ENCODE results near the gene ANKS1B. TPM values are rescaled to one million over a fixed set of nuclear protein-coding genes. Genes with fewer than 3 reads are reported as not detected.

Gene ANKS1B
- total RNA-seq, 1 experiment from 2014 or later = 9.7 TPM

DNA sequence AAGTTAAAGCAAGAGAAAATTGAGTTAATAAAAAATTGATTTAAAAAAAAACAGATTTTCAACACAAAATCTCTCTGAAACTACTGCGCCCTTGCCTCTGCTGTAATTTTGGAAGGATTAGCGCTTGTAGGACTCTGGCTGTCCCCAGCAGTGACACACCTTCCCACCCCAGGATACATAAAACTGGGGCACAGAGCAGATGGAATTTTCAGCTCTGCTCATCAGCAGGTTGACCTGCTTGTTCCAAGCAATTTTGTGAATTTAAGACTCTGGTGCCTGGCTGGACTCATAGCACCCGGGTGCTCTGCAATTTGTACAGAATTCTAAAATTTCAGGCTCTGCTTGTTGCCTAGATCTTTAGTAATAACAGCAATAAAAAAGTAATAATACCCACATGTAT is 595.0 kb downstream of the ANKS1B start:
- ChIA-PET POLR2A (no interaction called here), CTCF (interaction anchor here (0.6 kb wide), 1 partner anchor 256 kb away, joined by 4 read pairs; no protein-coding TSS in a partner anchor)
- Histone ChIP-seq H3K9me3 (ENCODE audit: control insufficient read depth, insufficient read depth, low read depth, low read length) (no peaks in the 10 kb centered on the region), H3K4me1 (ENCODE audit: control insufficient read depth, insufficient read depth, low read length) (no peaks in the 10 kb centered on the region), H3K36me3 (ENCODE audit: control insufficient read depth, insufficient read depth, low read length) (no peaks in the 10 kb centered on the region), H3K27me3 (ENCODE audit: control insufficient read depth, insufficient read depth, low read length) (no peaks in the 10 kb centered on the region), H3K27ac (ENCODE audit: low read length) (no peak overlapping the region), H3K4me3 (ENCODE audit: low read depth in 2 of 2, low read length in 2 of 2) (no peak overlapping the region)
- BruUV-seq (replicated peaks) = no TSS peak
- intact Hi-C loops (cut with micrococcal nuclease; ENCODE audit: unreplicated experiment) (loop anchor here (5.0 to 10.0 kb wide), 2 partner anchors 345 to 378 kb away; no protein-coding TSS in a partner anchor), in situ Hi-C loops (cut with HindIII; ENCODE audit: low pct_unique_long_range_greater_than_20kb, low sequenced_read_pairs) (no loop called here)
- ATAC-seq (no peak), DNase-seq (ENCODE audit: low read depth, low spot score) (no peak)
- no peak for TF ChIP-seq POLR2AphosphoS5 (IDR thresholded peaks at IDR 0.05; ENCODE audit: low read depth, low read length)
- no peak for TF ChIP-seq SIN3A (IDR thresholded peaks at IDR 0.05; ENCODE audit: borderline replicate concordance, insufficient read depth, low read depth, low read length)
- no peak for TF ChIP-seq TCF7L2 (IDR thresholded peaks at IDR 0.05; ENCODE audit: low read depth, low read length)
- TF ChIP-seq, protein P1, sequence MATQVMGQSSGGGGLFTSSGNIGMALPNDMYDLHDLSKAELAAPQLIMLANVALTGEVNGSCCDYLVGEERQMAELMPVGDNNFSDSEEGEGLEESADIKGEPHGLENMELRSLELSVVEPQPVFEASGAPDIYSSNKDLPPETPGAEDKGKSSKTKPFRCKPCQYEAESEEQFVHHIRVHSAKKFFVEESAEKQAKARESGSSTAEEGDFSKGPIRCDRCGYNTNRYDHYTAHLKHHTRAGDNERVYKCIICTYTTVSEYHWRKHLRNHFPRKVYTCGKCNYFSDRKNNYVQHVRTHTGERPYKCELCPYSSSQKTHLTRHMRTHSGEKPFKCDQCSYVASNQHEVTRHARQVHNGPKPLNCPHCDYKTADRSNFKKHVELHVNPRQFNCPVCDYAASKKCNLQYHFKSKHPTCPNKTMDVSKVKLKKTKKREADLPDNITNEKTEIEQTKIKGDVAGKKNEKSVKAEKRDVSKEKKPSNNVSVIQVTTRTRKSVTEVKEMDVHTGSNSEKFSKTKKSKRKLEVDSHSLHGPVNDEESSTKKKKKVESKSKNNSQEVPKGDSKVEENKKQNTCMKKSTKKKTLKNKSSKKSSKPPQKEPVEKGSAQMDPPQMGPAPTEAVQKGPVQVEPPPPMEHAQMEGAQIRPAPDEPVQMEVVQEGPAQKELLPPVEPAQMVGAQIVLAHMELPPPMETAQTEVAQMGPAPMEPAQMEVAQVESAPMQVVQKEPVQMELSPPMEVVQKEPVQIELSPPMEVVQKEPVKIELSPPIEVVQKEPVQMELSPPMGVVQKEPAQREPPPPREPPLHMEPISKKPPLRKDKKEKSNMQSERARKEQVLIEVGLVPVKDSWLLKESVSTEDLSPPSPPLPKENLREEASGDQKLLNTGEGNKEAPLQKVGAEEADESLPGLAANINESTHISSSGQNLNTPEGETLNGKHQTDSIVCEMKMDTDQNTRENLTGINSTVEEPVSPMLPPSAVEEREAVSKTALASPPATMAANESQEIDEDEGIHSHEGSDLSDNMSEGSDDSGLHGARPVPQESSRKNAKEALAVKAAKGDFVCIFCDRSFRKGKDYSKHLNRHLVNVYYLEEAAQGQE (IDR thresholded peaks at IDR 0.05; ENCODE audit: insufficient read depth in 1 of 2, low read depth in 2 of 2, low read length in 1 of 2) = no peak
- TF ChIP-seq, protein P2, sequence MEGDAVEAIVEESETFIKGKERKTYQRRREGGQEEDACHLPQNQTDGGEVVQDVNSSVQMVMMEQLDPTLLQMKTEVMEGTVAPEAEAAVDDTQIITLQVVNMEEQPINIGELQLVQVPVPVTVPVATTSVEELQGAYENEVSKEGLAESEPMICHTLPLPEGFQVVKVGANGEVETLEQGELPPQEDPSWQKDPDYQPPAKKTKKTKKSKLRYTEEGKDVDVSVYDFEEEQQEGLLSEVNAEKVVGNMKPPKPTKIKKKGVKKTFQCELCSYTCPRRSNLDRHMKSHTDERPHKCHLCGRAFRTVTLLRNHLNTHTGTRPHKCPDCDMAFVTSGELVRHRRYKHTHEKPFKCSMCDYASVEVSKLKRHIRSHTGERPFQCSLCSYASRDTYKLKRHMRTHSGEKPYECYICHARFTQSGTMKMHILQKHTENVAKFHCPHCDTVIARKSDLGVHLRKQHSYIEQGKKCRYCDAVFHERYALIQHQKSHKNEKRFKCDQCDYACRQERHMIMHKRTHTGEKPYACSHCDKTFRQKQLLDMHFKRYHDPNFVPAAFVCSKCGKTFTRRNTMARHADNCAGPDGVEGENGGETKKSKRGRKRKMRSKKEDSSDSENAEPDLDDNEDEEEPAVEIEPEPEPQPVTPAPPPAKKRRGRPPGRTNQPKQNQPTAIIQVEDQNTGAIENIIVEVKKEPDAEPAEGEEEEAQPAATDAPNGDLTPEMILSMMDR (IDR thresholded peaks at IDR 0.05) = no peak

DNA sequence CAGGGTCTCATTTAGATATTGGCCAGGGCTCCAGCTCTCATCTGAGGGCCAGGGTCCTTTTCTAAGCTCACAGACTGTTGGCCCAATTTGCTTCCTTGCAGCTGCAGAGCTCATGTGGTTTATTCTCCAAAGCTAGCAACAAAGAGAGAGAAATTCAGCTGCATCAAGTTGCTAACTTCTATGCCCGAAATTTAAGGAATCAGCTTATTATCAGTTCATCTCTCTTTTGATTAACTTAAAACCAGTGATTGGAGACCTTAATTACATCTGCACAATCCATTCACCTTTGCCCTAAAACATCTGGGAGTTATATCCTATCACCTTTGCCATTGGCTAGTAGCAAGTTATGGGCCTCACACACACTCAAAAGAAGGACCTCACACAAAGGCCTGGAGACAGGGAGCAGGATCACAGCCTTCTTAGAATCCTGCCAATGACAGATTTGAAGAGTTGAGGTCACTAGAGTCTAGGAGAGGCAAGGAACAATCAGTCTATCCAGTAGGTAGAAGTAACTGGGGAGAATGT is 596.0 kb downstream of the ANKS1B start:
- Histone ChIP-seq H3K4me1 (ENCODE audit: control insufficient read depth, insufficient read depth, low read length) (no peaks in the 10 kb centered on the region), H3K27ac (ENCODE audit: low read length) (no peak overlapping the region), H3K36me3 (ENCODE audit: control insufficient read depth, insufficient read depth, low read length) (no peaks in the 10 kb centered on the region), H3K27me3 (ENCODE audit: control insufficient read depth, insufficient read depth, low read length) (no peaks in the 10 kb centered on the region), H3K9me3 (ENCODE audit: control insufficient read depth, insufficient read depth, low read depth, low read length) (no peaks in the 10 kb centered on the region), H3K4me3 (ENCODE audit: low read depth in 2 of 2, low read length in 2 of 2) (no peak overlapping the region)
- ChIA-PET POLR2A (no interaction called here), CTCF (no interaction called here)
- no TSS peak for BruUV-seq (replicated peaks)
- DNase-seq (ENCODE audit: low read depth, low spot score) (no peak), ATAC-seq (no peak)
- in situ Hi-C loops (cut with HindIII; ENCODE audit: low pct_unique_long_range_greater_than_20kb, low sequenced_read_pairs) = no loop called here
- TF ChIP-seq SIN3A (IDR thresholded peaks at IDR 0.05; ENCODE audit: borderline replicate concordance, insufficient read depth, low read depth, low read length) (no peak), POLR2AphosphoS5 (IDR thresholded peaks at IDR 0.05; ENCODE audit: low read depth, low read length) (no peak), TCF7L2 (IDR thresholded peaks at IDR 0.05; ENCODE audit: low read depth, low read length) (no peak)
- TF ChIP-seq, protein P2 (IDR thresholded peaks at IDR 0.05) = no peak
- TF ChIP-seq, protein P1 (IDR thresholded peaks at IDR 0.05; ENCODE audit: insufficient read depth in 1 of 2, low read depth in 2 of 2, low read length in 1 of 2) = no peak
- intact Hi-C loops (cut with micrococcal nuclease; ENCODE audit: unreplicated experiment) = loop anchor here (5.0 to 10.0 kb wide), 2 partner anchors 344 to 379 kb away; no protein-coding TSS in a partner anchor
